ENCODE results near the gene TRAK1.

Gene TRAK1

DNA sequence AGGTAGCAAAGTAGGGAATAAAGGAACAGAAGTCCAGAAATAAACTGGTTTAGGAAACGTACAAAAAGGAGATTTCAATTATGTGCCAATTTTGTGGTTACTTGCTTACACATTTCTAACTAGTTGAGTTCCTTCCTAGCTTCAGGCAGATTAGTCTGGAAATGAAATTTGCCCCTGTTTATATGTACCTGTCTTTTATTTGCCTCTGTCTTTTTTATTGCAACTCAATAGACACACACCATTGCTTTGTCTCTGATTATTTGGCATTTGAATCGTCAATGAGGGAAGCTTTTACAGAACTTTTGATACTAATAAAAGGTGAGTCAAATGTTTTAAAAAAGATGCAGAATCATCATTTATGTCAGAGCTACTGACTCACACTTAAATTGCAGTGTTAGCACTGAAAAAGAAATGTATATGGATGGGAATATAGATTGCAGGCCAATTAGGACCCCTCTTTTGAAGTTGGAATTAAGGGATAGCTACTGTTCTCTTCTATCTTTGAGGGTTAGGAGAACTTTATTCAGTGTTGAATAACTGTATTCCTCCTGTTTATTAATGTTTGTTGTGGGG lies 60.5 kb downstream of the TRAK1 start:
- DNase-seq (ENCODE audit: low read depth in 2 of 2): no peak

DNA sequence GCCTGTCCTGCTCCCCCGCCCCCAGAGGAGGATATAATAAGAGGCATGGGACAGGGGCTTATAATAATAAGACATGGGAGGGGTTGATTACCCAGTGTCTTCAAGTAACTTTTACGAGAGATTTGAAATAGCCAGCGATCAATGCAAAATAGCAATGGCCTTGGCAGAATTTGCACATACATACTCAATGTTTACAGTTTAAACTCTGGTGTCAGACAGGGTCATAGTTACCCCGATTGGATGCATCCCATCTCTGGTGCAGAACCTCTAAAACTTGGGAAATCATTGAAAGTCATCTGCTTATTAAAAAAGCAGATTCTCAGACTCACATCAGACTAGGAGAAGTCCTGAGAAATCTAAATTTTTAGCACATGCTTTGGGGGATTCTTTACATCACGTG lies 61.0 kb downstream of the TRAK1 start:
- DNase-seq (ENCODE audit: low read depth in 2 of 2): no peak

DNA sequence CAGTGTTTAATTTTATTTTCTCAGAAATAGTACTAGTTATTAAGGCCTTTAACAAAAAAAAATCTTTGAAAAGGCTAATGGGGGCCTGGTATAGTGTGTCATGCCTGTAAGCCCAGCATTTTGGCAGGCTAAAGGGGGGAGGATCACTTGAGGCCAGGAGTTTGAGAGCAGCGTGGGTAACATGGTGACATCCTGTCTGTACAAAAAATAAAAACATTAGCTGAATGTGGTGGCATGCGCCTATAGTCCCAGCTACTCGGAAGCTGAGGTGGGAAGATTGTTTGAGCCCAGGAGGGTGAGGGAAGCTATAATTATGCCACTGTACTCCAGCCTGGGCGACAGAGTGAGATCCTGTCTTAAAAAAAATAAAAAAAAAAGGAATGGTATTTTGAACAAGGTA lies 61.9 kb downstream of the TRAK1 start:
- DNase-seq (ENCODE audit: low read depth in 2 of 2): no peak

DNA sequence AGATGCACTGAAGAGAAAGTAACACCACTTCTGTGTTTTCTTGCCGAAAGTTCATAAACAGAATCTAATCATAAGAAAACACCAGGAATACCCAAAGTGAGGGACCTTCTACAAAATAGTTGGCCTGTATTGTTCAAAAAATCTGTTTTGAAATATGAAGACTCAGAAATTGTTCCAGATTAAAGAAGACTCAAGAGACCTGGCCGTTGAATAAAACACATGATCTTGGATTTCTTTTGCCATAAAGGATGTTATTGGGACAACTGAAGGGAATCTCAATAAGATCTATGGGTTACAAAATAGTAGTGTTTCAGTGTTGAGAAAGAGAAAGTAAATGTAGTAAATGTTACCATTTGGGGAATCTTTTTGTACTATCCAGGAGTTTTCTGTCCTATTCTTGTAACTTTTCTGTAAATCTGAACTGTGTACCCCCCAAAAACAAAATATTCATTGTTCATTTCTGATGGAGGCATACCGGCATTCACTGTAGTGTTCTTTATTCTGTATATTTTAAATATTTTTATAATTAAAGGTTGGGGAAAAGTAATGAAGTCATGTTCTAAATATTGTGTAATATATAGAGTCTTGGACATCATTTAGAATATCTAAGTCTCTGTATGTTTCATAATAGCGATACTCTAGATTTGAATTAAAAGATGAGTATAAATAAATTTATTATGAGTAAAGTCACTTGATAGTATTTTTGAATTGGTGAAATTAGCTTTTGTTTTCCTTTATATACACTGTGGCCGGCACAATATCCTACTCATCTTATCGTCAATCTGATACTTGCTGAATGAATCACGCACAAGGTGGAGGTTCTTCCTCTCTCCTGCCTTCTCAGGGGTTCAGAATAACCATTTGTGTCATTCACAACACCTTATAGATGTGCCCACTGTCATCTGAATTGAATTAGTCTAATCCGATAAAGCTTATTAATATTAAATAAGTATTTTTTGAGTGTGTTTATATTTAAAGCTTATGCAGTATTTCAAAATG lies 66.7 kb downstream of the TRAK1 start:
- DNase-seq (ENCODE audit: low read depth in 2 of 2): no peak

DNA sequence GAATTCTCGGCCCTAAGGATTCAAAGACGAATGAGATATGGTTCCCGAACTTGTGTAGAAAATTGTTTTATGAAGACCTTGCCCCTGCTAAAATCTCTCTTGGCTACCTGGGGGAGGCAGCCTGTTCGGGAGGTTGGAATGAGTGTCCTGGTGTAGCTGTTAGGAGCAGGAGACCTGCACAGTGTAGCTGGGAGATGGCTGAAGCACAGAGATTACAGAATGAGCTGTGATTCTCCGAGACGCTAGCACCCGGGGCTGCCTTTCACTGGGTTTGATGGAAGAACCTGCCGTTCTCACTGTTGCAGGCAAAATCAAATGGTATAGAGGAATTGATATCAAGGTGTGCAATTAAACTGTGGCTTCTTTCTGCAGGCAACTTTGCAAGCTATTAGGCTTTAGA lies 68.0 kb downstream of the TRAK1 start:
- no peak for DNase-seq (ENCODE audit: low read depth in 2 of 2)

DNA sequence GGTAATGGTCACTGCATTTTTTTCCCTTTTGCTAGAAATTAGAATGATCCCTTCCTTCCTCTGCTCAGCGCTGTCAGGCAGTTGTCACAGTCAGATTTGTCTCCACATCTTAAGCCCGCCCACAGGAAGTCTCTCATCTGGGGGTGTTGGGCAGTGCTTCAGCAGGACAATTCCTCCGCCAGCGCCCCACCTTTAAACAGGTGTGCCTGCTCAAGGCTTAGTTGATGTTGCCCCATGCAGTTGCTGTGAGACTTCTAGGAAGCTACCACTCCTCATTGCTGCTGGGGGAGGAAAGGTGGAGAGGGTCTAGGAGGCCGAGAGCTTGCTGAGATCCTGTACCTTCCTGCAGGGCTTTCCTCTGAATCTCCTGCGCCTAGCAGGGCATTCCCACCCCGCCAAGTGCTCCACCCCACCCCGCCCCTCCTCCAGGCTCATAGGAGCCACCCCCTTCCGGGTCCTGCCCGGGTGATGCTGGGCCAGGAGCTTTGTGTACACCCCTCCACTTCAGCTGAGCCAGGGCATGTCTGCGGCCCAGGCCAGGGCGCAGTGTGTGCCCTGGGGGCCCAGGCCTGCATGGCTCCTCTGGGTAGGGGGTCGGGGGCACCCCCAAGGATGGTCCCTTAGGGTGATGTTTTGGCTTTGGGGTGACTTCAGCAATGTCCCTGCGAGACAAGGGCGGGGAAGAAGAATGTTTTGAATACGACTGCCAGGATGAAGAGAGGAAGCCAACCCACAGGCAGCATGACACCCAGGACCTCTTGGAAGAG lies 68.7 kb downstream of the TRAK1 start:
- no peak for DNase-seq (ENCODE audit: low read depth in 2 of 2)

DNA sequence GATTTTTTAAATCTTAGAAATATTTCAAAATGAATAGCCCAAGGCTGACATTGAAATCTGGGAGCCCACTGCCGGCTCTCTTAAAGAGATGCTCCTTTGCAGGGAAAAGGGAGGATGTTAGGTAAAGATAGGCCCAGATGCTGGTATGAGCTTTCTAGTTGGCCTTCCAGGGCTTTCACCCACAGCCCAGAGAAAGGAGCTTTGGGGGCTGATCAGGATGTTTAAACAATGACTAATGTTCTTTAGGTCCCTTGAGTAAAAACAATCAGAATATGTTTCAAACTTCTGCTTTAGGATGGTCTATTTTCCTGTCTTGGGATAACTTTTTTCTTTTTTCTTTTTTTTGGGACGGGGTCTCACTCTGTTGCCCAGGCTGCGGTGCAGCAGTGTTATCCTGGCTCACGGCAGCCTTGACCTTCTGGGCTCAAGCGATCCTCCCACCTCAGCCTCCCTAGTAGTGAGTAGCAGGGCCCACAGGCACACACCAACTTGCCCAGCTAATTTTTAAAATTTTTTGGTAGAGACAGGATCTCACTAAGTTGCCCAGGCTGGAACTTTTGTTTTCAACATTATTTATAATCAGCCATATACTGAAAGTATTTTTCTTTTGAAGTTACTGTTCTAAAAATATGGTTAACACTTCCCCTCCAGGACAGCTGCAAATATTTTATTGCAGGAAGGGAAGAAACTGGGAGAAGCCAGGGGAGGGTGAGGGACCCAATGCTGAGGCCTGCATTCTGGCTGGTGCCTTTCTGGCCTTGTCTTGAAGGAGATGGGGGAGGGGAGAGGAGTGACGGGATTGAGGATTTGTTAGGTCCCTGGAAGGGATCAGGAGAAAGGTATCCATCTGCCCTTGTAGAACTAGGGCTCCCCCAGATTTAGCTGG lies 70.1 kb downstream of the TRAK1 start:
- DNase-seq (ENCODE audit: low read depth in 2 of 2): no peak

DNA sequence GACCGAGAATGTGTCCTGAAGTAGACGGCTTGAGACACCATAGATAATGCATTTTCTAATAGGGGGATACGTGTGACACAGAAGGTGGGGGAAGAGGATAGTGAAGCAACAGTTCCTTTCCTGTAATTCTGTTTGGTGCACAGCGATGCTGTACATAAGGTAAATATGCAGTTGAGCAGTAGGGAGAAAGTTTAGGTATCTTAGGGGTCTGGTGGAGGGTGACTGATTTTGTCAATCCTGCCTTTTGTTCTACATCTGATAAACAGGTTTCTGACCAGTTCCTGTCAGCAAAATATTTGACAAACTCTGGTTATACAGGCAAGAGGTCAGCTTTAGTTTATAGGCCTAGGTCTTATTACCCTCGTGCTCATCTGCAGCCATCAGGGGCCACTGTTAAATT lies 71.3 kb downstream of the TRAK1 start:
- no peak for DNase-seq (ENCODE audit: low read depth in 2 of 2)

DNA sequence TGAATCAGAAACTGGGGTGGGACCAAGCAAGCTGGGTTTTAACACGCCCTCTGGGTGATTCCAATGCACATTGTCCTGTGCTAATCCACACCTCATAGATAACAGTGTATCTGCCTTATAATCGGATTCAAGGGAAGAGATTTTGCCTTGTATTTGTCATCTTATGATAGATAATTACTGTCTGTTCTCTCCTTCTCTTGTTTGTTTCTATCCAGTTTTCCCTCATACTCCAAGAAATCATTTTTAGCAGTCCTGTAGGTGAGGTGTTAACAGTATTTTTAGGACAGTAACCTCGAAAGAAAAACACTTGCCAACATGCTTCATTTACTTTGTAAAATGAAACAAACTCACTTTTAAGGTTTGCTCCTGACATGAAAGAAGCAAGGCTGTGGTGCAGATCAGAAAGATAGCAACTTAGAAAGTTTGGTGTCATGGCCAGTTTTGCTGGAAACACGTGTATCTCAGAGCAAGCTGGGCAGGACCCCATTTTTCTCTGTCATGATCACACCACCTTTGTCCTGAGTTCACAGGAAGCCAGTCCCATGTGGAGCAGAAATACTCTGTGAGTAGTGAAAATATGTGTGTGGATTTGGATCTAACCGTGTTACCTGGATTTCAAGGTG lies 72.6 kb downstream of the TRAK1 start:
- DNase-seq (ENCODE audit: low read depth in 2 of 2): no peak

DNA sequence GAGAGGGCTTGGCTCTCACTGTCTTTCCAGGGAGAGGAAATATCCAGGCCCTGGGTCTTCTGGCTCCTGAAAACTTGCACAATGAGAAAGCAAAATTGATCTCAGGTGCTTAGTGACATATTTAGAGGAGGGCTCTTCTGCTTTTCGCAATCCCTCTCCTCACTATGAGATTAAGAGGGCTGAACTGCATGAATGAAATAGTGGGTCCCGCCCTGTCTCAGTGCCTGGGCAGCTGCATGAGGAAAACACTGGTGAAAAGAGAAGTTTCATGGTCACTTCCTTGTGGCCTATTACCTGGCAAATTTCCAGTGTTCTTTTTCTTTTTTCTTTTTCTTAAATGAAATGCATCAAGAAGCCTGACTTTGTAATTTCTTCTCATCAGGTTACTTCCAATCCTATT lies 73.5 kb downstream of the TRAK1 start:
- DNase-seq (ENCODE audit: low read depth in 2 of 2): no peak

DNA sequence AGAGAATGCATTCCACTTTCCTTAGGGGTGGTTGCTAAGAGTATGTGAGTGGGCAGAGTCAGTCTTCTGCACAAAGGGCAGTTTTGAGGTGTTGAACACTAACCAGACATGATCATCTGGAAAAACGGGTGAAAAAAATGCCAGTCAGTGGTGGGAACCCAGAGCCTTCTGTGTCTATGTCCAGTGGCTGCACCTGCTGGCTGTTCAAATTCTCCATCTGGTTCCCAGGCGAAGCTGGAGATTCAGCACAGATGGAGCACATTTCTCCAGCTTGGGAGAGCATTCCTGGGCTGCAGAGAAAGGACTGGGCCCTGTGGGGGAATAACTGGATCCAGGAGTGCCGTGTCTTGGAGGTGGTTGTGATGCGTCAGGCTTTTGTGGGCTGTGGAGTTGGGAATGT lies 74.1 kb downstream of the TRAK1 start:
- DNase-seq (ENCODE audit: low read depth in 2 of 2): no peak

DNA sequence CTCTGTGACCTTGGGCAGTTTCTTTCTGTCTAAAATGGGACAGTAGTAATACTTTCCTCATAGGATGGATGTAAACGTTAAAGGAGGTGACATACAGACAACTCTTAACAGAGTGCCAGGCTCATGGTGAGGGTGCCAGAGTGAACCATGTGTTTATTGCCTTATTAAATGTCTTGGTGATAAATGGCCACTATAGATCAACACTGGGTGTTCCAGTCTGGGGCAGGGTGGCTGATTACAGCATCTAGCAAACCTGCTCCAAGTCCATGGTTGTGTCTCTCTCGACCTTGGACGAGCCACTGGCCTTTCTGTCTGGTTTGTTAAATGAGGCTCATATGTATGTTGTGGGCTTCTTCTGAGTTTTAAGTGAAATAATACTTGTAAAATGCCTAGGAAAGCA lies 75.1 kb downstream of the TRAK1 start:
- DNase-seq (ENCODE audit: low read depth in 2 of 2): no peak

DNA sequence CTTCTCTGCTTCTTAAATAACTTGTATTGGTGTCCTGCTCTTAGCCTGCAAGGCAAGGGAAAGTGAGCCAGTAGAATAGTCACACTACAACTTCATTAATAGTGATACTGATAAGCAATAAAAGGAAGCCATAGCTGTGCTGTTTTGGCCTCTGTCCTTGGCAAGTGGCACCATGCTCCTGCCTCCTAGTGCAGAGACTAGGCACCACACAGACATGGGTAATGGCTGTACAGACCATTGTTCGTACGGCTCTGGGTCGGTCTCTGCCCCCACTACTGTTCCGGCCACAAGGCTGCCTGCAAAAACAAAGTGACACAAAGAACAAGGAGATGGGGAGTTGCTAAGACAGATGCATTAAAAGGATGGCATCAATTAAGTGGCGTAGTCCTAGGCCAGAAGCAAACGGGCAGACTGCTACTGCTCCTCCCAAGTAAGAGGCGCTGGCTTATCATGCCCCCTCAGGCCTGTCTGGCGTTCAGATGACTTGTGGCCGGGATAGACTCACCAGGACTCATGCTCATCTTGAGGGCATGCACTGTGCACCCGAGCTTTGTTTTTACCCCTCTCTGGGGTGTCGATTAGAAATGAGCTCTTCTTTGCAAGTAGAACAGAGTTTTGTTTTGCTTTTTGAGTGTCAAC lies 75.6 kb downstream of the TRAK1 start:
- no peak for DNase-seq (ENCODE audit: low read depth in 2 of 2)

DNA sequence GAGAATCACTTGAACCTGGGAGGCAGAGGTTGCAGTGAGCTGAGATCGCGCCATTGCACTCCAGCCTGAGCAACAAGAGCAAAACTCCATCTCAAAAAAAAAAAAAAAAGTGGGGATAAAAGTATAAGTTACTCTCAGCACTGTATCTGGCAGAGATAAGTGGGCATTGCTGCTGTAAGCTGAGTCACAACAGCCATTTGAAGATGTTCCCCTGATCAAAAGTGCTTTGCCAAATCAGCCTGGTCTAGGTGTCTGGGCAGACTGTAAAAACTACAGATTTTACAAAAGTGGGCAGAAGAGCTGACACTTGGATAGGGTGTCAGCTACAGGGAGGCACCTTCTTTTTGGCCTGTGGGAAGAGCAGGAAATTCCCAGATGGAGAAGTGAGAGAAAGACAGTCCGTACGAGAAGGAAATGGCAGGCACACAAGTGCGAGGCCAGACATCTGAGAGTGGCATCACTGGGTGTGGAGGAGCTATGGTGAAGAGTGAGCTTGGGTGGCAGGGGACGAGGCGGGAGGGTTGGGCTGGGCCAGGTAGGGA lies 78.5 kb downstream of the TRAK1 start:
- no peak for DNase-seq (ENCODE audit: low read depth in 2 of 2)

DNA sequence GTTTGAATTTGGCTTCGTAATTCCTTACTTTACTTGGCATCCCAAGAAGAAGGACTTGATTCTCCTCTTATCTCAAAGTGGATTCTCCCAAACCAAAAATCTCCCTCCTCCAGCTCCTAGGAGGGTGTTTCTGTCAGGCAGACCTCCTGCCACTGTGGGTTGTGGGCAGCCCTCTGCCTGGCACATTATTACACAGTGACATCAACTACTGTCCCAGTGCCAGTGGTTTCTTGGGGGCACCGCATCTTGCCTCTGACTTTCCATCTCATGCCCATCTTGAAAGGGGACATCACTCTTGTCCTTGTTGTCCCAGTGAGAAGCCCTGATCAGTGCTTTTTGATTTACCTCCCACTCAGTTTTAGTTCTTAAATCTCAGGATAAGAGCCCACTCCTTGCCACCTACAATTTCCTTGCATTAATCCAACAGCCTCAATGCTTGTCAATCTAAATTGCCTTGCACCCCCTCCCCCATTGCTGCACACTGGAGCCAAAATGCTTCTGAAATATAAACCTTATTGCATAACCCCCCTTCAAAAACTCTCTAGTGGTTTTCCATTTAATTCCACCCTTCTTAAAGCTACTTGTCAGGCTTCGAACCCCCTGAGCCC lies 81.0 kb downstream of the TRAK1 start:
- no peak for DNase-seq (ENCODE audit: low read depth in 2 of 2)

DNA sequence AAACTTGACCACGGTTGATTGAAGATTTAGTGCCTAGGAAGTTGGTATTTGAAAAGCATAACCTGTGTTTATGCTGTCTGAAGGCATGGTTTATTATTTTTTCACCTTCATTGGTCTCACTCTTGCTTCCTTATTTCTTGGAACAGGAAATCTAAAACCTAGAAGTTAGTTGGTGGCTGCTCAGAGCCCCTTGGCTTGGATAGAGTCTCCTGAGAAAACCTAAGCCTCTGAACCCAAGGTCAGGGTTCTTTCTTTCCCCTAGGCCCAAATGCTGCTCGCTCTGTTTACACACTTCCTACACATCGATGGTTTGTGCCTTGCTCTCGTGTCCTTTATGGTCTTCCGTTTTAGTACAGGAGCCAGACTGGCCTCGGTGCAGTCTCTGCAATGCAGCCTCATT lies 82.2 kb downstream of the TRAK1 start:
- no peak for DNase-seq (ENCODE audit: low read depth in 2 of 2)

DNA sequence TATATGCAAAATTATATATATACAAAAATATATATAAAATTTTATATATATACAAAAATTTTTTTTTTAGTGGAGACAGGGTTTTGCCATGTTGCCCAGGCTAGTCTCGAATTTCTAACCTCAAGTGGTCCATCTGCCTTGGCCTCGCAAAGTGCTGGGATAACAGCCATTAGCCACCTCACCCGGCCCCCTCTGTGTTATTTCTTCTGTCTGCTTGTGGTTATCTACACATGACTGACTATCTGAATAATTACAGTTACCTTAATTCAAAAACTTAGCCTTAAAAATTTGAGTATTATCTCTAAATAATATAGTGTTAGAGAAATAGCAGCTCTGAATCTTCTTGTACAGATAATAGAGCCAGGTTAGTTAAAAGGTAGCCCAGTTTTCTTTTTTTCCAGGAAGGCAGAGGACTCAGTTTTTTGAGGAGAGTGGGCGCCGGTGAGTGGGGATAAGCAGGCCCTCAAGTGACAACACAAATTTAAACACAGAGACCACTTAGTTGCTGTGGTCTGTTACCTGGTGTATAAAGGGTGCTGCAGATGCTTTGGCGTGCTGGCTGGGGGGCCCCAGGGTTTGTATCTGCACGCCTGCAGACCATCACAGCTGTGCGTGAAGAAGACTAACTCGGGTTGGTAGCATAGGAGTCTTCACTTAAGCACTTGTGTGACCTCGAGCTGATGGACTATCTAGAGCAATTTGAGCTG lies 83.7 kb downstream of the TRAK1 start:
- no peak for DNase-seq (ENCODE audit: low read depth in 2 of 2)

DNA sequence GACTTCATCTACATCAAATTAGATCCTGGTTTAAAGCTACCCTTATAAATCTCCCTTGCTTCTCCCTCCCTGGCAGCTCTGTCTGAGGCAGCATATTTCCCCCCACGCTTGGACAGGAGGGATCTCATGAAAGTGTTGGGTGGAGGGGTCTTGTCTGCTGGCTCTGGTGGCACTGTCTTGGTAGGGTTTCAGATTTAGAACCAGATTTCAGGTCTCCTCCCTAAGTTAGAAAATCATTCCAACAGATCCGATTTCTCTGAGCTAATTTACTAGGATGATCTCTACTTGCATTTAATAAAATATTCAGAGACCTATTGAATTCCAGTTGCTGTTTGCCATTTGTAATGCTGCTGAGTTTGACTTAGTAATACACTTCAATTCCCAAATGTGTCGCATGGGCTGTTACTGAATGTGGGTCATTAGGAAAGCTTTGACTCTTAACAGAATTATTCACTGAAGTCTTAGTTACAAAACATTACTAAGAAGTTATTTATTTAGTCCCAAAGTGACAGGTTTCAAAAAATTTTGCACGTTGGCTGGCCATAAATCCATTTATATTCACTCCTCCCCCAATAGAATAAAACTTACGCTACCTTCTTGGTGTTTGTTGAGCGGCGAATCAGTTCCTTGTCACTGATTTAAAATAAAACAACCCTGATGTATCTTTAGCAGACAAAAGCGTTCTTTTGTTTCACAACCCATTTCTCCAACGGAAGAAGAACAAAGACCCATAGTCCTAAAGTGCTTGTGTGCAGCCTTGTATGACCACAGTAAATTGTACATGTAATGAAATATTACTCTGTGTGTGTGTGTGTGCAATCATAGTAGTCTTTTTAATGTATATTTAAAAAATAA lies 84.5 kb downstream of the TRAK1 start:
- no peak for DNase-seq (ENCODE audit: low read depth in 2 of 2)
